Sigmoid colon (tissue), 4 donors: ENCODE results near the gene RALB.

Experiments used
- EP300 ChIP-seq, 4 donors: sonication (generic); formaldehyde crosslinking; IDR thresholded peaks; one replicate each; pipeline ENCODE4 v1.6.1; 2017; ENCODE audit warnings: antibody characterized with exemption in 4 of 4
- POLR2AphosphoS5 ChIP-seq, 4 donors: sonication (generic); formaldehyde crosslinking; IDR thresholded peaks; one replicate each; pipeline ENCODE4 v1.6.1; 2017; ENCODE audit warnings: antibody characterized with exemption in 4 of 4
- TF ChIP-seq, protein P1 (sequence below), 4 experiments: fragments of 450-650 bp in 3 of 4; fragments of 200-600 bp in 1 of 4; IDR thresholded peaks; one replicate each; pipeline ENCODE4 v1.5.1; 2016 to 2019; ENCODE audit warnings: antibody characterized with exemption in 4 of 4, mild to moderate bottlenecking in 3 of 4, moderate library complexity in 2 of 4

DNA sequence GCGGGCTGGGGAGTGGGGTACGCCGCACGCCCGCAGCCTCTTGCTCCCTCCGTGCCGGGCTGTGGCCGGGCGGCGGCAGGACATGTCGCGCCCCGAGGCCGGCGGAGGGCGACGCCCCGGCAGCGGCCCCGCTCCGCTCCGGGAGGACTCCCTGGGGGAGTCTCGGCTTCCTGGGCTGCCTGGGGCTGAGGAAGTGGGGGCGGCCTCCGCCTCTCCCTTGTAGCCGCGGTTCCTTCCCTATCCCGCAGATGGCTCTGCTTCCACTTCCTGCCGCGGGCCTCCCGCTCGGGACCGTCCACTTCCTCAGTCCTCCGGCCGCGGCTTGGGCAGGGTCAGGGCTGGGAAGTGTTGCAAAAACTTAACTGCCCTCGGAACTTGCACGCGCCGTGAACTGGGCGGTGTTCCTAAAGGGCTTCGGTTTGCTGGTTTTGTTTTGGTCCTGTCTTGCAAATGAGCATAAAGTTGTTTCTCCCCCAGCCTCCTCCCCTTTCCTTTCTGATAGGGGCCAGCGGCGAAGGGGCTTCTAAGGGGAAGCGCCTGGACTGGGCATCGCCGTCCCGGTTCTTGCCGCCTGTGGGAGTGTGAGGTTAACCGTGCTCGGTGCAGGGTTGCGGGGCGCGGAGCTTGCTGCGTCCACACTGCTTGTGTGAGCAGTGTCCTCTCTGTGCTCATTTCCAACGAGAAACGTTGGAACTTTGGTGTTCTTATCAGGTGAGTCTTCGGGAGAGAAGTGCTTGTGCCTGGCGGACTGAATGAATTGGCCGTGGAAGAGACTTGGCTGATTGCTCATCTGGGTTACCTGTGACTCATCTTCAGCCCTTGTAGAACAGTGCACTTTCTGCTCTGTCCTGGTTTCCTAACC lies 600 bp downstream of the RALB start:
- no peak for TF ChIP-seq EP300 (IDR thresholded peaks at IDR 0.05)
- TF ChIP-seq, protein P1, sequence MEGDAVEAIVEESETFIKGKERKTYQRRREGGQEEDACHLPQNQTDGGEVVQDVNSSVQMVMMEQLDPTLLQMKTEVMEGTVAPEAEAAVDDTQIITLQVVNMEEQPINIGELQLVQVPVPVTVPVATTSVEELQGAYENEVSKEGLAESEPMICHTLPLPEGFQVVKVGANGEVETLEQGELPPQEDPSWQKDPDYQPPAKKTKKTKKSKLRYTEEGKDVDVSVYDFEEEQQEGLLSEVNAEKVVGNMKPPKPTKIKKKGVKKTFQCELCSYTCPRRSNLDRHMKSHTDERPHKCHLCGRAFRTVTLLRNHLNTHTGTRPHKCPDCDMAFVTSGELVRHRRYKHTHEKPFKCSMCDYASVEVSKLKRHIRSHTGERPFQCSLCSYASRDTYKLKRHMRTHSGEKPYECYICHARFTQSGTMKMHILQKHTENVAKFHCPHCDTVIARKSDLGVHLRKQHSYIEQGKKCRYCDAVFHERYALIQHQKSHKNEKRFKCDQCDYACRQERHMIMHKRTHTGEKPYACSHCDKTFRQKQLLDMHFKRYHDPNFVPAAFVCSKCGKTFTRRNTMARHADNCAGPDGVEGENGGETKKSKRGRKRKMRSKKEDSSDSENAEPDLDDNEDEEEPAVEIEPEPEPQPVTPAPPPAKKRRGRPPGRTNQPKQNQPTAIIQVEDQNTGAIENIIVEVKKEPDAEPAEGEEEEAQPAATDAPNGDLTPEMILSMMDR (IDR thresholded peaks at IDR 0.05): peak in 2 of 4 experiments; percentile 24 to 50
- TF ChIP-seq POLR2AphosphoS5 (IDR thresholded peaks at IDR 0.05): peak in 1 of 4 donors; percentile 14
